KMS-11 (cell line): ENCODE measurements around the gene TMEM54.

Experiments used
- H2AFZ ChIP-seq: fragments of 200-600 bp; sonication (generic); 2 replicates; pipeline ENCODE4 v1.6.1; 2016; ENCODE audit warnings: antibody characterized with exemption, mixed run types, low read depth
- H3K27ac ChIP-seq: fragments of 200-600 bp; sonication (generic); 2 replicates; pipeline ENCODE4 v1.6.1; 2016; ENCODE audit warnings: mild to moderate bottlenecking, mixed run types
- H3K27me3 ChIP-seq: fragments of 200-600 bp; sonication (generic); 2 replicates; pipeline ENCODE4 v1.6.1; 2017; ENCODE audit warnings: mild to moderate bottlenecking, low read depth, mixed run types, moderate library complexity; ENCODE audit not compliant: insufficient read depth
- H3K36me3 ChIP-seq: fragments of 200-600 bp; sonication (generic); 2 replicates; pipeline ENCODE4 v1.6.1; 2017; ENCODE audit warnings: mild to moderate bottlenecking, mixed run types; ENCODE audit not compliant: insufficient read depth
- H3K4me1 ChIP-seq: fragments of 200-600 bp; sonication (generic); 2 replicates; pipeline ENCODE4 v1.6.1; 2016; ENCODE audit warnings: mild to moderate bottlenecking, low read depth, mixed run types; ENCODE audit not compliant: poor library complexity, severe bottlenecking
- H3K4me2 ChIP-seq: fragments of 200-600 bp; sonication (generic); 2 replicates; pipeline ENCODE4 v1.7.0; 2016; ENCODE audit warnings: mild to moderate bottlenecking, mixed run types
- H3K4me3 ChIP-seq: fragments of 200-600 bp; sonication (generic); IDR thresholded peaks from 2 replicates; pipeline ENCODE4 v1.6.1; 2017; ENCODE audit warnings: low read depth, low read length, mixed read lengths; ENCODE audit not compliant: insufficient read depth
- H3K79me2 ChIP-seq: fragments of 200-600 bp; sonication (generic); 2 replicates; pipeline ENCODE4 v1.6.1; 2016; ENCODE audit warnings: low read depth, mixed run types; ENCODE audit not compliant: insufficient read depth
- H3K9ac ChIP-seq: fragments of 200-600 bp; sonication (generic); 2 replicates; pipeline ENCODE4 v1.6.1; 2016; ENCODE audit warnings: mild to moderate bottlenecking, mixed run types
- H4K20me1 ChIP-seq: fragments of 200-600 bp; sonication (generic); 2 replicates; pipeline ENCODE4 v1.6.1; 2016; ENCODE audit warnings: mild to moderate bottlenecking, mixed run types; ENCODE audit not compliant: insufficient read depth
- TF ChIP-seq, protein P1 (sequence below): fragments of 200-600 bp; sonication (generic); conservative IDR thresholded peaks from 2 replicates; pipeline ENCODE4 v1.6.1; 2017; ENCODE audit warnings: low read depth, mild to moderate bottlenecking, antibody characterized with exemption, low read length, moderate library complexity, mixed read lengths

The TMEM54 gene

GRCh38 chr1:32896451-32896850 is 4.7 kb downstream of the TMEM54 start:
- Histone ChIP-seq H3K4me3 (no peak overlapping the region), H3K9ac (no peak overlapping the region), H2AFZ (no peak overlapping the region), H3K4me2 (no peak overlapping the region), H3K36me3 (no peaks in the 10 kb centered on the region), H3K27ac (no peak overlapping the region), H3K27me3 (no peaks in the 10 kb centered on the region; the same call in 1 of the 2 replicates), H3K79me2 (no peaks in the 10 kb centered on the region), H3K4me1 (no peaks in the 10 kb centered on the region), H4K20me1 (no peaks in the 10 kb centered on the region)
- TF ChIP-seq, protein P1, sequence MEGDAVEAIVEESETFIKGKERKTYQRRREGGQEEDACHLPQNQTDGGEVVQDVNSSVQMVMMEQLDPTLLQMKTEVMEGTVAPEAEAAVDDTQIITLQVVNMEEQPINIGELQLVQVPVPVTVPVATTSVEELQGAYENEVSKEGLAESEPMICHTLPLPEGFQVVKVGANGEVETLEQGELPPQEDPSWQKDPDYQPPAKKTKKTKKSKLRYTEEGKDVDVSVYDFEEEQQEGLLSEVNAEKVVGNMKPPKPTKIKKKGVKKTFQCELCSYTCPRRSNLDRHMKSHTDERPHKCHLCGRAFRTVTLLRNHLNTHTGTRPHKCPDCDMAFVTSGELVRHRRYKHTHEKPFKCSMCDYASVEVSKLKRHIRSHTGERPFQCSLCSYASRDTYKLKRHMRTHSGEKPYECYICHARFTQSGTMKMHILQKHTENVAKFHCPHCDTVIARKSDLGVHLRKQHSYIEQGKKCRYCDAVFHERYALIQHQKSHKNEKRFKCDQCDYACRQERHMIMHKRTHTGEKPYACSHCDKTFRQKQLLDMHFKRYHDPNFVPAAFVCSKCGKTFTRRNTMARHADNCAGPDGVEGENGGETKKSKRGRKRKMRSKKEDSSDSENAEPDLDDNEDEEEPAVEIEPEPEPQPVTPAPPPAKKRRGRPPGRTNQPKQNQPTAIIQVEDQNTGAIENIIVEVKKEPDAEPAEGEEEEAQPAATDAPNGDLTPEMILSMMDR: no peak

DNA sequence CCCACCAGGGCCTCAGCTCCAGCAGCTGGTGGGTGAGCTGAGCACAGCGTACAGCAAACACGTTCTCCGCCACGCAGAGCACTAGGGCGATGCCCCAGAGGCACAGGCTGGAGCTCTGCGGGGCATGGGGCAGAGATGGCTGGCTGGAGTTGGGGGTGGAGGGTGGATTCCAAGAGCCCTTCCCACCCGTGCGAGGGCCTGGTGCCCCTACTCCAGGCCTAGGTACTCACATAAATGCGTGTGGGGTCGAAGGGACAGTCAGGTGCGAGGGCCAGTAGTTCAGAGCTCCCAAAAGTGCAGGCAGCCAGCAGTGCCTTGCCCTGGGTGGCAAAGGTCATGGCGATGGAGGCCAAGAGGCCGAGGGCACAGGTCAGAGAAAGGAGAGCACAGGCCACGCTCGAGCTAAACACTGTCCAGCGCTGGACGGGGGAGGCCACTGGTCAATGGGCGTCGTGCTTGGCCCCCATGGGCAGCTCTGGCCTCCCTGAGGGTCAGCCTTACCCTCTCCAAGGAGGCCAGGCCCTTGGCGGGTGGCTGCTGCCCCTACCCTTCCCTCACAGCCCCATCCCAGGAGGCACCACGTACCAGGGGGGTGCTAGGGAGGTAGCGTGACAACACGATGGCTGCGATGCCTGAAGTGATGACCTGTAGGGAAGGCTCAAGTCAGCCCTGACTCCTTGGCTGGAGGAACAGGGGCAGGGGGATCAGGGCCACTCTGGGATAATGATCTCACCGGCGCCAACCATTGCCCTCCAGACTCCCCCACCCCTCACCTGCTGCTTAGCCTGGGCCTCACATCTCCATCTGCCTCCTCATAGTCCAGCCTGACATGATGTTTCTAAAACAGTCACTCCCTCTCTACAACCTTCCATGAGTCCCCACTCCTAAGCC is 5.6 kb downstream of the TMEM54 start:
- Histone ChIP-seq H3K79me2 (no peaks in the 10 kb centered on the region), H3K9ac (no peak overlapping the region), H3K27me3 (no peaks in the 10 kb centered on the region; the same call in 1 of the 2 replicates), H2AFZ (no peak overlapping the region), H3K4me2 (no peak overlapping the region), H3K36me3 (no peaks in the 10 kb centered on the region), H3K27ac (no peak overlapping the region), H3K4me3 (no peak overlapping the region), H4K20me1 (no peaks in the 10 kb centered on the region), H3K4me1 (no peaks in the 10 kb centered on the region)
- TF ChIP-seq, protein P1: no peak

DNA sequence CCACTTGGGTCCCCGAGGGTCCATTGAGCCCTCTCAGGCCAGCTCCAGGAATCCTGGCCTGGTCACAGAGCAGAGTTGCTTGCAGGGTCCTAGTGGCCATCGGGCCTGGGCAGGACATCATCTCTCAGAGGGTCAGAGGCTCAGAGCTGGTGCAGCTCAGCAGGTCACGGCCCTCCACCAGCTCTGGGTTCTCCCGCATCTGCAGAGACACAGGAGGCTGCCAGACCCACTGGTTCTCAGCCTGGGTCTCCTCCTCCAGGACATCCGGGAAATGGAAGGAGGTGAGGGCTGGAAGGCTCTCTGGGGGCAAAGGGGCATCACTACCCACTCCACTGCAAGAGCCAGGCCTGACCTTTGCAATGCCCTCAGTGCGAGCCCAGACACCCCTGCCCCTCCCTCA is 6.5 kb downstream of the TMEM54 start:
- no peaks in the 10 kb centered on the region; the same call in 1 of the 2 replicates for H3K27me3 ChIP-seq

GRCh38 chr1:32894019-32894600 is 7.1 kb downstream of the TMEM54 start:
- H3K27ac ChIP-seq: no peak overlapping the region
- no peak overlapping the region for H3K4me3 ChIP-seq
- H4K20me1 ChIP-seq: no peaks in the 10 kb centered on the region
- no peaks in the 10 kb centered on the region for H3K79me2 ChIP-seq
- TF ChIP-seq, protein P1: no peak
- no peak overlapping the region for H3K4me2 ChIP-seq
- peaks cover 3% of the 10 kb centered on the region; the same call in 1 of the 2 replicates for H3K27me3 ChIP-seq
- H3K9ac ChIP-seq: no peak overlapping the region
- H3K36me3 ChIP-seq: no peaks in the 10 kb centered on the region
- H3K4me1 ChIP-seq: no peaks in the 10 kb centered on the region
- no peak overlapping the region for H2AFZ ChIP-seq

More for the DNA sequence above, 6.5 kb downstream of the TMEM54 start:
- no peaks in the 10 kb centered on the region for H3K4me1 ChIP-seq
- H4K20me1 ChIP-seq: no peaks in the 10 kb centered on the region
- H3K4me3 ChIP-seq: no peak overlapping the region
- H3K36me3 ChIP-seq: no peaks in the 10 kb centered on the region
- no peak overlapping the region for H2AFZ ChIP-seq
- no peaks in the 10 kb centered on the region for H3K79me2 ChIP-seq
- H3K27ac ChIP-seq: no peak overlapping the region
- no peak overlapping the region for H3K4me2 ChIP-seq
- no peak overlapping the region for H3K9ac ChIP-seq
- TF ChIP-seq, protein P1: no peak
